K562 (cell line): ENCODE data around the gene ZFP57. TPM values are rescaled to one million over a fixed set of nuclear protein-coding genes. Genes with fewer than 3 reads are reported as not detected.
"Not testable (repeated sequence)": the region's sequence is repeated elsewhere in the genome, so short reads cannot be mapped to it uniquely, and the experiment has no call there.

ENCODE experiments used
- ATAC-seq: fragments of 200-7000 bp; cut with Tn5 transposase; 3 replicates; pipeline ENCODE4 v1.9.1; 2020; ENCODE audit warnings: moderate library complexity
- BruUV-seq: library from RNA; stranded (reverse); fragments of 400-500 nt; replicated peaks from 2 replicates; lab custom pipeline; 2021; lab: Mats Ljungman, UMichigan
- CTCF ChIA-PET: fragments of 300-600 bp; formaldehyde crosslinking; extraction: SDS; loops from one replicate; lab custom pipeline; 2021; ENCODE audit warnings: low intra/inter-chr PET ratio; lab: Yijun Ruan, JAX
- POLR2A ChIA-PET: fragments of 300-600, 350-650 bp; sonication (Branson Sonifier 250); formaldehyde crosslinking; extraction: SDS; loops from one replicate; lab custom pipeline; 2021; ENCODE audit warnings: antibody characterized with exemption, inconsistent platforms; lab: Yijun Ruan, JAX
- DNase-seq, 4 experiments: peaks; one replicate each; pipeline versions ENCODE4 v3.0.0 to v3.0.0-alpha.2; 2011 to 2018; ENCODE audit warnings: low spot score in 3 of 4, mixed read lengths in 3 of 4; ENCODE audit errors: extremely low read depth in 1 of 4
- FAIRE-seq: peaks from 2 replicates; lab custom pipeline; 2011; peaks lifted over from hg19 to GRCh38; lab: Jason Lieb, UNC
- H2AFZ ChIP-seq: 2 replicates; pipeline ENCODE4 v1.6.0; 2011; ENCODE audit warnings: low read depth, low read length, control low read depth, inconsistent platforms
- H3K27ac ChIP-seq: fragments of 200-600 bp; 3 replicates; pipeline ENCODE4 v1.8.0; 2011; ENCODE audit warnings: low read depth, mild to moderate bottlenecking, control low read depth, inconsistent platforms, low read length, moderate library complexity, mixed read lengths; ENCODE audit errors: extremely low read depth
- H3K27me3 ChIP-seq, 2 experiments: fragments of 300-600 bp in 1 of 2; 2 replicates in 1 of 2; 3 replicates in 1 of 2; pipeline versions ENCODE4 v1.6.0 to v1.8.0; 2011; ENCODE audit warnings: inconsistent platforms in 2 of 2, low read length in 2 of 2, mild to moderate bottlenecking in 1 of 2, mixed read lengths in 1 of 2, moderate library complexity in 1 of 2; ENCODE audit not compliant: control insufficient read depth in 2 of 2, insufficient read depth in 2 of 2
- H3K36me3 ChIP-seq: fragments of 300-600 bp; 3 replicates; pipeline ENCODE4 v1.8.0; 2011; ENCODE audit warnings: mild to moderate bottlenecking, low read length, inconsistent platforms; ENCODE audit not compliant: control insufficient read depth, insufficient read depth
- H3K4me1 ChIP-seq, 2 experiments: fragments of 200-600 bp in 1 of 2; replicated peaks in 1 of 2; 2 replicates in 1 of 2; 3 replicates in 1 of 2; pipeline versions ENCODE4 v1.5.1 to v1.8.0; 2011; ENCODE audit warnings: inconsistent platforms in 2 of 2, low read length in 2 of 2, mild to moderate bottlenecking in 1 of 2, mixed read lengths in 1 of 2, moderate library complexity in 1 of 2; ENCODE audit not compliant: control insufficient read depth in 2 of 2, insufficient read depth in 2 of 2
- H3K4me2 ChIP-seq: 2 replicates; pipeline ENCODE4 v1.6.1; 2011; ENCODE audit warnings: low read length, control low read depth, inconsistent platforms, mixed read lengths; ENCODE audit not compliant: insufficient read depth
- H3K4me3 ChIP-seq: fragments of 200-600 bp; sonication (generic), shearing (Covaris generic); 2 replicates; pipeline ENCODE4 v1.5.1; 2016; ENCODE audit warnings: control low read depth, inconsistent platforms
- H3K79me2 ChIP-seq: fragments of 200-600 bp; 3 replicates; pipeline ENCODE4 v1.8.0; 2011; ENCODE audit warnings: low read length, inconsistent platforms; ENCODE audit not compliant: control insufficient read depth, insufficient read depth
- H3K9ac ChIP-seq, 2 experiments: 2 replicates each; pipeline versions ENCODE4 v1.6.0 to v1.6.1; 2011; ENCODE audit warnings: low read depth in 2 of 2, low read length in 2 of 2, control low read depth in 1 of 2, inconsistent platforms in 1 of 2, mild to moderate bottlenecking in 1 of 2, mixed read lengths in 1 of 2; ENCODE audit not compliant: insufficient read depth in 1 of 2
- H3K9me1 ChIP-seq: one replicate; pipeline ENCODE4 v1.6.0; 2011; ENCODE audit warnings: inconsistent platforms, mild to moderate bottlenecking, low read length, moderate library complexity; ENCODE audit not compliant: control insufficient read depth, insufficient read depth
- H3K9me3 ChIP-seq: replicated peaks from 2 replicates; pipeline ENCODE4 v1.5.1; 2011; ENCODE audit warnings: low read depth, low read length, inconsistent platforms; ENCODE audit not compliant: control insufficient read depth, insufficient read depth
- H4K20me1 ChIP-seq: replicated peaks from 2 replicates; pipeline ENCODE4 v1.6.1; 2011; ENCODE audit warnings: low read length, inconsistent platforms, mixed read lengths; ENCODE audit not compliant: control insufficient read depth, insufficient read depth
- BCL6 ChIP-seq: fragments of 250-450 bp; sonication (Bioruptor Pico); IDR thresholded peaks from 2 replicates; pipeline ENCODE4 v1.4.0; 2020
- CGGBP1 ChIP-seq: fragments of 250-450 bp; sonication (Bioruptor Pico); IDR thresholded peaks from 2 replicates; pipeline ENCODE4 v1.9.0; 2021; ENCODE audit warnings: mild to moderate bottlenecking
- GTF2F1 ChIP-seq: IDR thresholded peaks from 2 replicates; pipeline ENCODE4 v1.6.1; 2011; ENCODE audit warnings: low read depth, low read length, improper control_type of control experiment
- IRF9 ChIP-seq: fragments of 450-650 bp; IDR thresholded peaks from 2 replicates; pipeline ENCODE4 v1.6.1; 2016; ENCODE audit warnings: missing biosample characterization, missing genetic modification characterization
- PATZ1 ChIP-seq: fragments of 250-450 bp; sonication (Bioruptor Pico); IDR thresholded peaks from 2 replicates; pipeline ENCODE4 v1.5.0; 2020; ENCODE audit warnings: mild to moderate bottlenecking, borderline replicate concordance
- RNF219 ChIP-seq: fragments of 250-450 bp; sonication (Bioruptor Pico); IDR thresholded peaks from 2 replicates; pipeline ENCODE4 v1.5.0; 2022; ENCODE audit warnings: mild to moderate bottlenecking
- ZNF707 ChIP-seq: fragments of 250-450 bp; sonication (Bioruptor Pico); conservative IDR thresholded peaks from 2 replicates; pipeline ENCODE4 v1.8.0; 2022; ENCODE audit warnings: inconsistent platforms, mild to moderate bottlenecking, moderate library complexity
- WGBS: fragments of 100-300 bp; shearing (Covaris generic); methylation state at CpG from one replicate; pipeline ENCODE4 v1.1.6; 2016; ENCODE audit warnings: low coverage, mixed read lengths; ENCODE audit not compliant: insufficient coverage; ENCODE audit errors: missing lambda C conversion rate; 5-methylcytosine and 5-hydroxymethylcytosine counted together
- in situ Hi-C: fragments of 300-500 bp; cut with MboI; formaldehyde crosslinking; loops from 4 replicates; pipeline ENCODE4 v1.15.0; 2018; ENCODE audit warnings: inconsistent platforms, mixed read lengths
- intact Hi-C: fragments of 100-400 bp; cut with micrococcal nuclease; formaldehyde crosslinking; loops from 2 replicates; pipeline ENCODE4 v1.14.2; 2022
- polyA plus RNA-seq, 8 experiments: library from polyadenylated mRNA; depleted of rRNA in 4 of 8; stranded (reverse) in 5 of 8; unstranded in 3 of 8; fragments of >200 nt; fragmentation: Nextera tagmentation in 2 of 8; fragmentation: Illumina TruSeq in 1 of 8; extraction: Ambion mirVana in 2 of 8; extraction: Trizol in 1 of 8; gene quantifications; 2 replicates each; pipeline versions ENCODE4 v1.2.1 to v1.2.3, GENCODE V29; 2011 to 2014; ENCODE audit warnings: inconsistent platforms in 1 of 8, missing spikeins in 1 of 8
- total RNA-seq, 7 experiments: library from RNA; depleted of rRNA in 6 of 7; stranded (reverse); fragments of >200 nt in 6 of 7; fragmentation: Illumina TruSeq in 2 of 7; extraction: Trizol in 2 of 7; gene quantifications; 2 replicates each; pipeline versions ENCODE4 v1.2.1 to v1.2.3, GENCODE V29; 2011 to 2021; ENCODE audit warnings: low replicate concordance in 1 of 7
- TF ChIP-seq, protein P1 (sequence below): fragments of 150-350 bp; IDR thresholded peaks from 2 replicates; pipeline ENCODE4 v1.6.1; 2014; ENCODE audit warnings: low read depth, mild to moderate bottlenecking, low read length, borderline replicate concordance
- TF ChIP-seq, protein P2 (sequence below): sonication (generic); formaldehyde crosslinking; IDR thresholded peaks from 2 replicates; pipeline ENCODE4 v1.8.0; 2022; ENCODE audit warnings: mild to moderate bottlenecking, missing genetic modification reagents

The ZFP57 gene
- total and polyA plus RNA-seq, 9 of the 15 experiments (the other 6 are each of a cell fraction or from before 2014, with no cell fraction given) = 0.04 to 0.28 (median 0.13) TPM

DNA sequence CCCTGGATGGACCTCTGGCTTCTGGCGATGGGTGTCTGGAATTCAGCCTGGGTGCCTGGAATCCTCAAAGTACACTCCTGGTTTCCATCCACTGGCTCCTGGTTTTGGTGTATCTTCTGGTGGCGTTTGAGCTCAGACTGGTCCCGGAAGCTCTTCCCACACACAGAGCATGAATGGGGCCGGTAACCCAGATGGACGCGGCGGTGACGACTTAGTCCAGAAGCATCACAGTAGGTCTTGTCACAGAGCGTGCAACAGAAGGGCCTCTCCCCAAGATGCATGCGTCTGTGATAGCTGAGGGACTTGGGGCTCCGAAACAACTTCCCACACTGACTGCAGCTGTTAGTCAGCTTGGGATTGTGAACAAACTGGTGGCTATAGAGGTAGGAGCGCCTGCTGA is 7.8 kb downstream of the ZFP57 start (continued):
- no peak for TF ChIP-seq PATZ1 (CRISPR knock-in tag)
- TF ChIP-seq IRF9 (tag) = no peak
- TF ChIP-seq RNF219 = no peak
- TF ChIP-seq, protein P1, sequence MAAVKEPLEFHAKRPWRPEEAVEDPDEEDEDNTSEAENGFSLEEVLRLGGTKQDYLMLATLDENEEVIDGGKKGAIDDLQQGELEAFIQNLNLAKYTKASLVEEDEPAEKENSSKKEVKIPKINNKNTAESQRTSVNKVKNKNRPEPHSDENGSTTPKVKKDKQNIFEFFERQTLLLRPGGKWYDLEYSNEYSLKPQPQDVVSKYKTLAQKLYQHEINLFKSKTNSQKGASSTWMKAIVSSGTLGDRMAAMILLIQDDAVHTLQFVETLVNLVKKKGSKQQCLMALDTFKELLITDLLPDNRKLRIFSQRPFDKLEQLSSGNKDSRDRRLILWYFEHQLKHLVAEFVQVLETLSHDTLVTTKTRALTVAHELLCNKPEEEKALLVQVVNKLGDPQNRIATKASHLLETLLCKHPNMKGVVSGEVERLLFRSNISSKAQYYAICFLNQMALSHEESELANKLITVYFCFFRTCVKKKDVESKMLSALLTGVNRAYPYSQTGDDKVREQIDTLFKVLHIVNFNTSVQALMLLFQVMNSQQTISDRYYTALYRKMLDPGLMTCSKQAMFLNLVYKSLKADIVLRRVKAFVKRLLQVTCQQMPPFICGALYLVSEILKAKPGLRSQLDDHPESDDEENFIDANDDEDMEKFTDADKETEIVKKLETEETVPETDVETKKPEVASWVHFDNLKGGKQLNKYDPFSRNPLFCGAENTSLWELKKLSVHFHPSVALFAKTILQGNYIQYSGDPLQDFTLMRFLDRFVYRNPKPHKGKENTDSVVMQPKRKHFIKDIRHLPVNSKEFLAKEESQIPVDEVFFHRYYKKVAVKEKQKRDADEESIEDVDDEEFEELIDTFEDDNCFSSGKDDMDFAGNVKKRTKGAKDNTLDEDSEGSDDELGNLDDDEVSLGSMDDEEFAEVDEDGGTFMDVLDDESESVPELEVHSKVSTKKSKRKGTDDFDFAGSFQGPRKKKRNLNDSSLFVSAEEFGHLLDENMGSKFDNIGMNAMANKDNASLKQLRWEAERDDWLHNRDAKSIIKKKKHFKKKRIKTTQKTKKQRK = no peak
- TF ChIP-seq, protein P2, sequence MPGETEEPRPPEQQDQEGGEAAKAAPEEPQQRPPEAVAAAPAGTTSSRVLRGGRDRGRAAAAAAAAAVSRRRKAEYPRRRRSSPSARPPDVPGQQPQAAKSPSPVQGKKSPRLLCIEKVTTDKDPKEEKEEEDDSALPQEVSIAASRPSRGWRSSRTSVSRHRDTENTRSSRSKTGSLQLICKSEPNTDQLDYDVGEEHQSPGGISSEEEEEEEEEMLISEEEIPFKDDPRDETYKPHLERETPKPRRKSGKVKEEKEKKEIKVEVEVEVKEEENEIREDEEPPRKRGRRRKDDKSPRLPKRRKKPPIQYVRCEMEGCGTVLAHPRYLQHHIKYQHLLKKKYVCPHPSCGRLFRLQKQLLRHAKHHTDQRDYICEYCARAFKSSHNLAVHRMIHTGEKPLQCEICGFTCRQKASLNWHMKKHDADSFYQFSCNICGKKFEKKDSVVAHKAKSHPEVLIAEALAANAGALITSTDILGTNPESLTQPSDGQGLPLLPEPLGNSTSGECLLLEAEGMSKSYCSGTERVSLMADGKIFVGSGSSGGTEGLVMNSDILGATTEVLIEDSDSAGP (CRISPR knock-in tag) = no peak
- no peak for TF ChIP-seq CGGBP1
- TF ChIP-seq BCL6 (CRISPR knock-in tag) = no peak
- no peak for TF ChIP-seq ZNF707 (CRISPR knock-in tag)
- TF ChIP-seq GTF2F1 = no peak

- in situ Hi-C loops, FAIRE-seq, intact Hi-C loops, H3K4me1 ChIP-seq, H3K79me2 ChIP-seq, H3K9me3 ChIP-seq, H3K27ac ChIP-seq, BruUV-seq, H3K4me3 ChIP-seq, ATAC-seq, H2AFZ ChIP-seq, H3K9ac ChIP-seq, H4K20me1 ChIP-seq, CTCF ChIA-PET, DNase-seq, H3K4me2 ChIP-seq, H3K36me3 ChIP-seq, H3K9me1 ChIP-seq: not testable (repeated sequence)
- POLR2A ChIA-PET = interaction anchor here (0.6 kb wide), 1 partner anchor 903 kb away, joined by 3 read pairs; no protein-coding TSS in a partner anchor
- WGBS = 0% methylated on average over 5 of the region's 5 CpGs
- H3K27me3 ChIP-seq = peaks cover 29 to 42% of the 10 kb centered on the region in 2 experiments; a peak in 4 of 5 replicates
Measured at GRCh38 chr6:29672116-29672515, 8.8 kb downstream of the ZFP57 start.
